Measurements from ENCODE around the gene TP53RK. TPM values are rescaled to one million over a fixed set of nuclear protein-coding genes. Genes with fewer than 3 reads are reported as not detected.

Gene TP53RK
- total and polyA plus RNA-seq, 2 of the 13 experiments (the other 11 are each of a cell fraction or from before 2014, with no cell fraction given) = 12.9 to 25.5 TPM

DNA sequence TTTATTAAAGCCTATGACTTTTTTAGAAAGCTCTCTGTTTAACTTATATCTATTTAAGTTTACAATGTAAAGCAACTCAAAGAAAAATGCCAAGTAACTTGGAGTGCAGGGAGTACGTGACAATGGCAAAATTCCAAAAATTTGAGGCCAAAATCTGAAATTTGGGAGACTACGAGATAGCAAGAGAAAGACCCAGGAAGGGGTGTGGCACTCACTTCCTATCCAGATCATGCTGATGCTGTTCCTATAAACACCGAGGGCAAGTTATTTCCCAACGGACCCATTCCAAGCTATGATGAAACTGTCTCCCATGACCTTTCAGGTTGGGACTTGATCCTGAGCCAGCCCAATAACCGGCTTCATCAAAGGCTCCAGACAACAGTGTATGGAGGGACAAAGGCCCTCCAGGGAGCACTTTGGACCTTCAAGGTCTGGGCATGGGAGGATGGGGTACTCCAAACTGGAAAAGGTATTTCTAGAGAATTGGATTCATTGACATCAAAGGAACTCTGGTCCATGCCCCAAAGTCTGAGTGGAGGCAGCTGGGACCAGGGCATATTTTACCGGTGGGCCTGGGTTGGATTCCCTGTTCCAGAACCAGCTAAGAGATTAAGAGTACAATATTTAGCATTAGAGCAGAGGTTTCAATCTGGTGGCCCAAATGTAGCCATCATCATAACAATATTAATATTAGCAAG, 22.3 kb downstream of the TP53RK start (continued):
- TF ChIP-seq, protein P1, sequence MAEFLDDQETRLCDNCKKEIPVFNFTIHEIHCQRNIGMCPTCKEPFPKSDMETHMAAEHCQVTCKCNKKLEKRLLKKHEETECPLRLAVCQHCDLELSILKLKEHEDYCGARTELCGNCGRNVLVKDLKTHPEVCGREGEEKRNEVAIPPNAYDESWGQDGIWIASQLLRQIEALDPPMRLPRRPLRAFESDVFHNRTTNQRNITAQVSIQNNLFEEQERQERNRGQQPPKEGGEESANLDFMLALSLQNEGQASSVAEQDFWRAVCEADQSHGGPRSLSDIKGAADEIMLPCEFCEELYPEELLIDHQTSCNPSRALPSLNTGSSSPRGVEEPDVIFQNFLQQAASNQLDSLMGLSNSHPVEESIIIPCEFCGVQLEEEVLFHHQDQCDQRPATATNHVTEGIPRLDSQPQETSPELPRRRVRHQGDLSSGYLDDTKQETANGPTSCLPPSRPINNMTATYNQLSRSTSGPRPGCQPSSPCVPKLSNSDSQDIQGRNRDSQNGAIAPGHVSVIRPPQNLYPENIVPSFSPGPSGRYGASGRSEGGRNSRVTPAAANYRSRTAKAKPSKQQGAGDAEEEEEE (CRISPR knock-in tag; IDR thresholded peaks at IDR 0.05; ENCODE audit: borderline replicate concordance) = 0 out of 2 replicates have a peak, but pooled peaks have one; percentile 68
- TF ChIP-seq KLF13 (CRISPR knock-in tag; IDR thresholded peaks at IDR 0.05) (no peak), JARID2 (CRISPR knock-in tag; IDR thresholded peaks at IDR 0.05; ENCODE audit: insufficient replicate concordance) (no peak), IKZF4 (CRISPR knock-in tag; IDR thresholded peaks at IDR 0.05; ENCODE audit: borderline replicate concordance, low read depth, not compliant biosample characterization) (peak; percentile 36), PAWR (CRISPR knock-in tag; IDR thresholded peaks at IDR 0.05; ENCODE audit: borderline replicate concordance) (no peak), SMYD3 (CRISPR knock-in tag; IDR thresholded peaks at IDR 0.05) (peak; percentile 99), ZFAT (CRISPR knock-in tag; conservative IDR thresholded peaks at IDR 0.05) (0 out of 2 replicates have a peak, but pooled peaks have one; percentile 73)
- TF ChIP-seq, protein P2, sequence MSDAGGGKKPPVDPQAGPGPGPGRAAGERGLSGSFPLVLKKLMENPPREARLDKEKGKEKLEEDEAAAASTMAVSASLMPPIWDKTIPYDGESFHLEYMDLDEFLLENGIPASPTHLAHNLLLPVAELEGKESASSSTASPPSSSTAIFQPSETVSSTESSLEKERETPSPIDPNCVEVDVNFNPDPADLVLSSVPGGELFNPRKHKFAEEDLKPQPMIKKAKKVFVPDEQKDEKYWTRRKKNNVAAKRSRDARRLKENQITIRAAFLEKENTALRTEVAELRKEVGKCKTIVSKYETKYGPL (CRISPR knock-in tag; IDR thresholded peaks at IDR 0.05) = peak; percentile 77; the same call in 1 of the 2 replicates
- TF ChIP-seq, protein P3, sequence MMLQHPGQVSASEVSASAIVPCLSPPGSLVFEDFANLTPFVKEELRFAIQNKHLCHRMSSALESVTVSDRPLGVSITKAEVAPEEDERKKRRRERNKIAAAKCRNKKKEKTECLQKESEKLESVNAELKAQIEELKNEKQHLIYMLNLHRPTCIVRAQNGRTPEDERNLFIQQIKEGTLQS (CRISPR knock-in tag; IDR thresholded peaks at IDR 0.05) = peak; percentile 100
- TF ChIP-seq, protein P4, sequence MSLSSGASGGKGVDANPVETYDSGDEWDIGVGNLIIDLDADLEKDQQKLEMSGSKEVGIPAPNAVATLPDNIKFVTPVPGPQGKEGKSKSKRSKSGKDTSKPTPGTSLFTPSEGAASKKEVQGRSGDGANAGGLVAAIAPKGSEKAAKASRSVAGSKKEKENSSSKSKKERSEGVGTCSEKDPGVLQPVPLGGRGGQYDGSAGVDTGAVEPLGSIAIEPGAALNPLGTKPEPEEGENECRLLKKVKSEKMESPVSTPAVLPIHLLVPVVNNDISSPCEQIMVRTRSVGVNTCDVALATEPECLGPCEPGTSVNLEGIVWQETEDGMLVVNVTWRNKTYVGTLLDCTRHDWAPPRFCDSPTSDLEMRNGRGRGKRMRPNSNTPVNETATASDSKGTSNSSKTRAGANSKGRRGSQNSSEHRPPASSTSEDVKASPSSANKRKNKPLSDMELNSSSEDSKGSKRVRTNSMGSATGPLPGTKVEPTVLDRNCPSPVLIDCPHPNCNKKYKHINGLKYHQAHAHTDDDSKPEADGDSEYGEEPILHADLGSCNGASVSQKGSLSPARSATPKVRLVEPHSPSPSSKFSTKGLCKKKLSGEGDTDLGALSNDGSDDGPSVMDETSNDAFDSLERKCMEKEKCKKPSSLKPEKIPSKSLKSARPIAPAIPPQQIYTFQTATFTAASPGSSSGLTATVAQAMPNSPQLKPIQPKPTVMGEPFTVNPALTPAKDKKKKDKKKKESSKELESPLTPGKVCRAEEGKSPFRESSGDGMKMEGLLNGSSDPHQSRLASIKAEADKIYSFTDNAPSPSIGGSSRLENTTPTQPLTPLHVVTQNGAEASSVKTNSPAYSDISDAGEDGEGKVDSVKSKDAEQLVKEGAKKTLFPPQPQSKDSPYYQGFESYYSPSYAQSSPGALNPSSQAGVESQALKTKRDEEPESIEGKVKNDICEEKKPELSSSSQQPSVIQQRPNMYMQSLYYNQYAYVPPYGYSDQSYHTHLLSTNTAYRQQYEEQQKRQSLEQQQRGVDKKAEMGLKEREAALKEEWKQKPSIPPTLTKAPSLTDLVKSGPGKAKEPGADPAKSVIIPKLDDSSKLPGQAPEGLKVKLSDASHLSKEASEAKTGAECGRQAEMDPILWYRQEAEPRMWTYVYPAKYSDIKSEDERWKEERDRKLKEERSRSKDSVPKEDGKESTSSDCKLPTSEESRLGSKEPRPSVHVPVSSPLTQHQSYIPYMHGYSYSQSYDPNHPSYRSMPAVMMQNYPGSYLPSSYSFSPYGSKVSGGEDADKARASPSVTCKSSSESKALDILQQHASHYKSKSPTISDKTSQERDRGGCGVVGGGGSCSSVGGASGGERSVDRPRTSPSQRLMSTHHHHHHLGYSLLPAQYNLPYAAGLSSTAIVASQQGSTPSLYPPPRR (CRISPR knock-in tag; IDR thresholded peaks at IDR 0.05; ENCODE audit: borderline replicate concordance) = peak; percentile 99
- TF ChIP-seq, protein P5, sequence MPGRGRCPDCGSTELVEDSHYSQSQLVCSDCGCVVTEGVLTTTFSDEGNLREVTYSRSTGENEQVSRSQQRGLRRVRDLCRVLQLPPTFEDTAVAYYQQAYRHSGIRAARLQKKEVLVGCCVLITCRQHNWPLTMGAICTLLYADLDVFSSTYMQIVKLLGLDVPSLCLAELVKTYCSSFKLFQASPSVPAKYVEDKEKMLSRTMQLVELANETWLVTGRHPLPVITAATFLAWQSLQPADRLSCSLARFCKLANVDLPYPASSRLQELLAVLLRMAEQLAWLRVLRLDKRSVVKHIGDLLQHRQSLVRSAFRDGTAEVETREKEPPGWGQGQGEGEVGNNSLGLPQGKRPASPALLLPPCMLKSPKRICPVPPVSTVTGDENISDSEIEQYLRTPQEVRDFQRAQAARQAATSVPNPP (CRISPR knock-in tag; IDR thresholded peaks at IDR 0.05) = peak; percentile 98

Measured in HepG2 (cell line).